Ovary (tissue), 9 donors: ENCODE results near the gene LRP1B. TPM values are rescaled to one million over a fixed set of nuclear protein-coding genes. Genes with fewer than 3 reads are reported as not detected.

Experiments
- DNase-seq, 5 donors: peaks; one replicate each; pipeline ENCODE4 v3.0.0-alpha.2; 2019 to 2020
- H3K27ac ChIP-seq, 2 donors: fragments of 200-600 bp; one replicate each; pipeline versions ENCODE4 v1.5.1 to v1.8.0; 2019 to 2022
- H3K27me3 ChIP-seq: fragments of 200-600 bp; one replicate; pipeline ENCODE4 v1.8.0; 2022
- H3K36me3 ChIP-seq: fragments of 200-600 bp; sonication (generic); one replicate; pipeline ENCODE4 v1.5.1; 2019
- H3K4me1 ChIP-seq: one replicate; pipeline ENCODE4 v1.8.1; 2013; ENCODE audit warnings: mild to moderate bottlenecking, moderate library complexity; ENCODE audit not compliant: insufficient read depth
- H3K4me3 ChIP-seq: fragments of 200-600 bp; sonication (generic); one replicate; pipeline ENCODE4 v1.5.1; 2017
- H3K9me3 ChIP-seq, 2 donors: fragments of 200-600 bp in 1 of 2; sonication (generic) in 1 of 2; one replicate each; pipeline versions ENCODE4 v1.5.1 to v1.8.1; 2013 to 2019; ENCODE audit warnings: mild to moderate bottlenecking in 1 of 2, moderate library complexity in 1 of 2
- CTCF ChIP-seq, 3 donors: fragments of 450-650 bp in 2 of 3; fragments of 200-600 bp in 1 of 3; IDR thresholded peaks; one replicate each; pipeline versions ENCODE4 v1.5.1 to v1.8.0; 2016 to 2022; ENCODE audit warnings: antibody characterized with exemption in 3 of 3, mild to moderate bottlenecking in 1 of 3
- EP300 ChIP-seq: sonication (generic); formaldehyde crosslinking; IDR thresholded peaks from one replicate; pipeline ENCODE4 v1.6.1; 2017; ENCODE audit warnings: antibody characterized with exemption
- POLR2A ChIP-seq: fragments of 450-650 bp; IDR thresholded peaks from one replicate; pipeline ENCODE4 v1.6.1; 2017; ENCODE audit warnings: antibody characterized with exemption, mild to moderate bottlenecking, moderate library complexity
- WGBS, 3 donors: extraction: QIAGEN DNeasy Blood & Tissue Kit in 1 of 3; methylation state at CpG; one replicate each; pipeline versions ENCODE4 v1.1.5 to v1.1.7; 2013 to 2017; 5-methylcytosine and 5-hydroxymethylcytosine counted together
- intact Hi-C, 4 donors: fragments of 100-400 bp; cut with DNase I; formaldehyde crosslinking; loops; one replicate each; pipeline versions ENCODE4 v1.11.0 to v1.15.1; 2022 to 2023
- polyA plus RNA-seq, 2 donors: library from polyadenylated mRNA; stranded (reverse); fragments of 200-250 nt in 1 of 2; fragments of 350-450 nt in 1 of 2; fragmentation: Illumina TruSeq in 1 of 2; extraction: RNeasy Lipid Tissue Mini Kit (QIAGEN cat#74804) in 1 of 2; gene quantifications; one replicate each; pipeline ENCODE4 v1.2.3, GENCODE V29; 2013 to 2014
- total RNA-seq, 7 donors: library from RNA; depleted of rRNA in 2 of 7; stranded (reverse); fragments of >200 nt in 2 of 7; fragmentation: NEBNext Ultra II Directional in 3 of 7; extraction: Animal tissue kit (Norgen Biotek cat#: 25700) in 3 of 7; gene quantifications; one replicate each; pipeline versions ENCODE4 v1.1.0 to v1.2.4, GENCODE V29; 2016 to 2023
- donor health status: DM: no; HTN: no; CAD: no; lungs with moderate emphysema.
- donor health status: DM: no; HTN: no; CAD: no.
- donor health status: Bipolar disorder and iron deficiency.
- donor health status: DM: yes; HTN: yes; CAD: no.
- donor health status: DM: no; HTN: no; CAD: no.
- donor health status: DM: yes; HTN: yes; CAD: no.

LRP1B gene
- total and polyA plus RNA-seq, 9 donors = 0.08 to 2.6 (median 0.37) TPM

- Histone ChIP-seq H3K4me1 (no peaks in the 10 kb centered on the region), H3K27ac (no peak overlapping the region), H3K9me3 (no peaks in the 10 kb centered on the region), H3K27me3 (no peaks in the 10 kb centered on the region), H3K36me3 (no peaks in the 10 kb centered on the region), H3K4me3 (no peak overlapping the region)
- DNase-seq = no peak
- TF ChIP-seq POLR2A (no peak), CTCF (IDR thresholded peaks at IDR 0.05) (no peak), EP300 (no peak)
- 22 to 42% (median 36%) methylated on average over 1 of the region's 1 CpG for WGBS, 3 donors
- intact Hi-C loops = no loop called here
Measured at GRCh38 chr2:141522702-141523101, 608.1 kb downstream of the LRP1B start.

- Histone ChIP-seq H3K27me3 (no peaks in the 10 kb centered on the region), H3K27ac (no peak overlapping the region), H3K36me3 (no peaks in the 10 kb centered on the region), H3K4me3 (no peak overlapping the region), H3K4me1 (no peaks in the 10 kb centered on the region), H3K9me3 (no peaks in the 10 kb centered on the region)
- intact Hi-C loops = no loop called here
- 79 to 89% (median 84%) methylated on average over 3 of the region's 3 CpGs for WGBS, 3 donors
- no peak for DNase-seq
- TF ChIP-seq POLR2A (no peak), EP300 (no peak), CTCF (IDR thresholded peaks at IDR 0.05) (no peak)
Measured at GRCh38 chr2:141522048-141522447, 608.8 kb downstream of the LRP1B start.

GRCh38 chr2:141519906-141520305 lies 610.9 kb downstream of the LRP1B start:
- Histone ChIP-seq H3K27ac (no peak overlapping the region), H3K27me3 (no peaks in the 10 kb centered on the region), H3K36me3 (no peaks in the 10 kb centered on the region), H3K9me3 (no peaks in the 10 kb centered on the region), H3K4me1 (no peaks in the 10 kb centered on the region), H3K4me3 (no peak overlapping the region)
- intact Hi-C loops = no loop called here
- WGBS, 3 donors = 83 to 93% (median 89%) methylated on average over 2 of the region's 2 CpGs
- no peak for DNase-seq
- TF ChIP-seq CTCF (IDR thresholded peaks at IDR 0.05) (no peak), POLR2A (no peak)

GRCh38 chr2:141517852-141518421 lies 612.9 kb downstream of the LRP1B start:
- no peak for DNase-seq
- Histone ChIP-seq H3K9me3 (no peaks in the 10 kb centered on the region), H3K27ac (no peak overlapping the region), H3K4me3 (no peak overlapping the region), H3K36me3 (no peaks in the 10 kb centered on the region), H3K4me1 (no peaks in the 10 kb centered on the region), H3K27me3 (no peaks in the 10 kb centered on the region)
- TF ChIP-seq POLR2A = no peak
- TF ChIP-seq CTCF (IDR thresholded peaks at IDR 0.05) = no peak
- no peak for TF ChIP-seq EP300
- intact Hi-C loops = no loop called here
- 50 to 60% (median 59%) methylated on average over 2 of the region's 2 CpGs for WGBS, 3 donors
